Measurements from ENCODE around the gene TRIM17.

GRCh38 chr1:228372183-228373003 is 44.3 kb downstream of the TRIM17 start:
- TF ChIP-seq CTCF (IDR thresholded peaks at IDR 0.05) (no peak), POLR2A (IDR thresholded peaks at IDR 0.05) (no peak), EP300 (IDR thresholded peaks at IDR 0.05) (no peak)
